Cardiac fibroblast (primary cell): Measurements from ENCODE around the gene TREX2.

ENCODE experiments used
- DNase-seq, 2 donors: peaks; one replicate each; pipeline versions ENCODE4 v3.0.0 to v3.0.0-alpha.2; 2010; ENCODE audit warnings: low read depth in 2 of 2
- H3K4me3 ChIP-seq, 2 donors: replicated peaks in 1 of 2; 1 replicate in 1 of 2; 2 replicates in 1 of 2; pipeline ENCODE4 v1.5.1; 2011; ENCODE audit warnings: low read depth in 2 of 2, low read length in 2 of 2, mild to moderate bottlenecking in 2 of 2, moderate library complexity in 1 of 2
- CTCF ChIP-seq: IDR thresholded peaks from one replicate; pipeline ENCODE4 v1.5.1; 2011; ENCODE audit warnings: low read depth, mild to moderate bottlenecking, low read length, inconsistent platforms

Gene TREX2

GRCh38 chrX:153491918-153492317 lies 46.1 kb upstream of the TREX2 start:
- no peak for DNase-seq
- H3K4me3 ChIP-seq: no peak overlapping the region
- TF ChIP-seq CTCF: no peak

GRCh38 chrX:153491351-153491914 lies 45.6 kb upstream of the TREX2 start:
- H3K4me3 ChIP-seq: no peak overlapping the region
- TF ChIP-seq CTCF: no peak
- no peak for DNase-seq

GRCh38 chrX:153490217-153490930 lies 44.5 kb upstream of the TREX2 start:
- H3K4me3 ChIP-seq: no peak overlapping the region
- TF ChIP-seq CTCF: no peak
- DNase-seq: no peak

- TF ChIP-seq CTCF: no peak
- no peak overlapping the region for H3K4me3 ChIP-seq
- DNase-seq: peak in 1 of 2 donors; percentile 74
Observed at GRCh38 chrX:153488231-153488914, 42.5 kb upstream of the TREX2 start.

GRCh38 chrX:153487590-153488071 lies 41.8 kb upstream of the TREX2 start:
- H3K4me3 ChIP-seq: no peak overlapping the region
- TF ChIP-seq CTCF: no peak
- DNase-seq: peak in 1 of 2 donors; percentile 48

GRCh38 chrX:153486171-153486570 lies 40.3 kb upstream of the TREX2 start:
- no peak overlapping the region for H3K4me3 ChIP-seq
- no peak for TF ChIP-seq CTCF
- no peak for DNase-seq
